RWPE2 (cell line): Measurements from ENCODE around the gene TTC32.

ENCODE experiments used
- ATAC-seq: fragments of 200-7000 bp; cut with Tn5 transposase; 3 replicates; pipeline ENCODE4 v1.9.1; 2021; ENCODE audit warnings: low read depth
- DNase-seq: peaks from one replicate; pipeline ENCODE4 v3.0.0-alpha.2; 2020; ENCODE audit warnings: low spot score
- H3K27ac ChIP-seq: fragments of 450-650 bp; 2 replicates; pipeline ENCODE4 v1.5.1; 2017; ENCODE audit warnings: mild to moderate bottlenecking; ENCODE audit not compliant: poor library complexity, severe bottlenecking
- H3K27me3 ChIP-seq: fragments of 250-450 bp; sonication (Bioruptor Pico); 2 replicates; pipeline ENCODE4 v1.5.1; 2021; ENCODE audit warnings: mild to moderate bottlenecking, moderate library complexity; ENCODE audit not compliant: insufficient read depth, poor library complexity, severe bottlenecking
- H3K36me3 ChIP-seq: fragments of 250-450 bp; sonication (Bioruptor Pico); 2 replicates; pipeline ENCODE4 v1.5.1; 2020; ENCODE audit warnings: low read depth, mild to moderate bottlenecking, moderate library complexity
- H3K4me1 ChIP-seq: fragments of 250-450 bp; sonication (Bioruptor Pico); 2 replicates; pipeline ENCODE4 v1.5.1; 2021; ENCODE audit warnings: mild to moderate bottlenecking, moderate library complexity; ENCODE audit not compliant: insufficient read depth, poor library complexity, severe bottlenecking
- H3K4me3 ChIP-seq: fragments of 250-450 bp; sonication (Bioruptor Pico); 2 replicates; pipeline ENCODE4 v1.5.1; 2021; ENCODE audit warnings: mild to moderate bottlenecking, moderate library complexity; ENCODE audit not compliant: severe bottlenecking
- H3K9me3 ChIP-seq: fragments of 250-450 bp; sonication (Bioruptor Pico); 2 replicates; pipeline ENCODE4 v1.5.1; 2021; ENCODE audit warnings: mild to moderate bottlenecking, moderate library complexity; ENCODE audit not compliant: severe bottlenecking
- TF ChIP-seq, protein P1 (sequence below): fragments of 450-650 bp; IDR thresholded peaks from one replicate; pipeline ENCODE4 v1.5.1; 2017; ENCODE audit warnings: mild to moderate bottlenecking, moderate library complexity; ENCODE audit not compliant: poor library complexity, severe bottlenecking

Gene TTC32

DNA sequence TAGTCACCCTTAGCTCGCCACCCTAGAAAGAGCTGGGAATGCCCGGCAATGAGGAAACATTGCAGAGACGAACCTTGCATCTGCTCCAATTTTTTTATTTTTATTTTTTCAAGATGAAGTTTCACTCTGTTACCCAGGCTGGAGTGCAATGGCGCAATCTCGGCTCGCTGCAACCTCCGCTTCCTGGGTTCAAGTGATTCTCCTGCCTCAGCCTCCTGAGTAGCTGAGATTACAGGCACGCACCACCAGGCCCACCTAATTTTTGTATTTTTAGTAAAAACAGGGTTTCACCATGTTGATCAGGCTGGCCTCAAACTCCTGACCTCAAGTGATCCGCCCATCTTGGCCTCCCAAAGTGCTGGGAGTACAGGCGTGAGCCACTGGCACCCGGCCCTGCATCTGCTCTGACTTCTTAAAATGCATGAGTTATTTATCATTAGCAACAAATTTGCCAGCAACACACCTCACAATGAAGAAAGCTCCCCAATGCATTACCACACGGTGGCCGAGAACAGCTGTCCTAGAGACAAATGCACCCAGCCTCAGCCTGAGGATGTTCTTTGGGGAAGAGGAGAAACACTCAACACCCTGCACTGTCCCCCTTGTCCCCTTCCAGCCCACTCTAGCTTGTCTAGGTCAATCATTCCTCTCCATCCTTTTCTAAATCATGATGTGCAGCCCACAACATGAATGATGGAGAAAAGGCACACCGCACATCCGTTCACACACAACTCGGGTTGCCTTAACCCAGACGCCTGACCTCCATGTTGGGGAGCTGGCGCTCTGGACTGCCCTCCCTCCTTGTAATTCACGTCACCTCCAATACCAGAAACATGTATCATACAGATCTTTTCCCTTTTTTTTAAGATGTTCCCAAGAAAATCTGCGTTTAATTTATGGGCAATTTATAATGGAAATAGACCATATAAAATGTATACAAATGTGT, 46.9 kb downstream of the TTC32 start:
- Histone ChIP-seq H3K36me3 (no peaks in the 10 kb centered on the region), H3K4me3 (no peak overlapping the region), H3K4me1 (peaks cover 2% of the 10 kb centered on the region), H3K27me3 (no peaks in the 10 kb centered on the region), H3K9me3 (no peaks in the 10 kb centered on the region), H3K27ac (no peak overlapping the region)
- no peak for DNase-seq
- no peak for ATAC-seq
- TF ChIP-seq, protein P1, sequence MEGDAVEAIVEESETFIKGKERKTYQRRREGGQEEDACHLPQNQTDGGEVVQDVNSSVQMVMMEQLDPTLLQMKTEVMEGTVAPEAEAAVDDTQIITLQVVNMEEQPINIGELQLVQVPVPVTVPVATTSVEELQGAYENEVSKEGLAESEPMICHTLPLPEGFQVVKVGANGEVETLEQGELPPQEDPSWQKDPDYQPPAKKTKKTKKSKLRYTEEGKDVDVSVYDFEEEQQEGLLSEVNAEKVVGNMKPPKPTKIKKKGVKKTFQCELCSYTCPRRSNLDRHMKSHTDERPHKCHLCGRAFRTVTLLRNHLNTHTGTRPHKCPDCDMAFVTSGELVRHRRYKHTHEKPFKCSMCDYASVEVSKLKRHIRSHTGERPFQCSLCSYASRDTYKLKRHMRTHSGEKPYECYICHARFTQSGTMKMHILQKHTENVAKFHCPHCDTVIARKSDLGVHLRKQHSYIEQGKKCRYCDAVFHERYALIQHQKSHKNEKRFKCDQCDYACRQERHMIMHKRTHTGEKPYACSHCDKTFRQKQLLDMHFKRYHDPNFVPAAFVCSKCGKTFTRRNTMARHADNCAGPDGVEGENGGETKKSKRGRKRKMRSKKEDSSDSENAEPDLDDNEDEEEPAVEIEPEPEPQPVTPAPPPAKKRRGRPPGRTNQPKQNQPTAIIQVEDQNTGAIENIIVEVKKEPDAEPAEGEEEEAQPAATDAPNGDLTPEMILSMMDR = no peak

- TF ChIP-seq, protein P1 = peak; percentile 14
- Histone ChIP-seq H3K9me3 (no peaks in the 10 kb centered on the region), H3K27ac (no peak overlapping the region), H3K36me3 (no peaks in the 10 kb centered on the region), H3K27me3 (no peaks in the 10 kb centered on the region), H3K4me1 (no peaks in the 10 kb centered on the region), H3K4me3 (no peak overlapping the region)
- ATAC-seq = peak; percentile 68
- no peak for DNase-seq
These were observed 50.6 kb downstream of the TTC32 start for GRCh38 chr2:19851116-19851695.

DNA sequence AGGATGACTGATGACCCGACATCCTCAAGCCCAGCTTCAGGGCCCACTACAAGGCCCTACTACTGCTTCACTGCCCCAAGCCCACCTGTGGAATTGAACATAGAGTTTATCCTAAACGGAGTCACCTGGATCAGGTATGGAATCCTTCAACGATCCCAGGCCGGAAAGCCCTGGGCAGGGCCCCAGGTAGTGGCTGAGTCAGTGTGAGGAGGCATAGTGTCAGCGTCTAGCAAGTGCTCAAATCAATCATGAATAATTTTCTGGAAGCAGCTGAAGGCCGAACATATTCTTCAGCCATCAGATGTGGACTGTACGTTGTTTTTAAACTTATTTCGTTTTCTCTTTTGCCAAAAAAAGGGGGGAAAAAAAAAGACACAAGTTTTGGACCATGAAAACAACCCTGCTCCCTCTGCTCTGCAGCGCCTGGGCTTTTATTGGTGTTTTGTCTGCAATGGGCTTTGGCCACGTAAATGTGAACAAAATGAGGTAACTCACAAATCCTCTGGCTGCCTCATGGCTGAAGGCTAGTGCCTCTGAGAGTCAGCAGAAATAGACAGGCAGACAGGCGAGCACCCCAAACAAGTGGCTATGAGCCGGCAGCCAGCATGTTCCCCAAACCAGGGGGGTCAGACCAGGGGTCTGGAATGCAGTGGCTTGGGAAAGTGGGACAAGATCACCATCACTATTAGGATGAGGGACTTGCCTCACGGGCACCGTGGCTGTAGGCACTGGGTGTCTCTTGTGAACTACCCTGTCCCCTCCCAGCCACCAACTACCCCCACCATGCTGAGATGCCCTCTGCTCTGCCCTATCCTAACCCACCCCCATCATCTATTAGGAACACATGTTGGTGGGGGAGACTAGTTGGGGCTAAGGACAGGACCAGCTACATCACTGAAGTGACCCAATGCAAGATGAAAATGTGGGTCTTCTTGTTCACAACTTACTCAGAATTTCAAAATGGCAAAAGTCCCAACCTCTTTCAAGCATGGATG, 51.4 kb downstream of the TTC32 start:
- no peaks in the 10 kb centered on the region for H3K4me1 ChIP-seq
- H3K27ac ChIP-seq = no peak overlapping the region
- TF ChIP-seq, protein P1 = no peak
- H3K4me3 ChIP-seq = no peak overlapping the region
- ATAC-seq (peak; percentile 61; the same call in 2 of the 3 replicates), DNase-seq (no peak)
- H3K9me3 ChIP-seq = no peaks in the 10 kb centered on the region
- no peaks in the 10 kb centered on the region for H3K27me3 ChIP-seq
- no peaks in the 10 kb centered on the region for H3K36me3 ChIP-seq

GRCh38 chr2:19848952-19849351, 52.8 kb downstream of the TTC32 start:
- Histone ChIP-seq H3K4me3 (no peak overlapping the region), H3K4me1 (no peaks in the 10 kb centered on the region), H3K27ac (no peak overlapping the region), H3K27me3 (no peaks in the 10 kb centered on the region), H3K9me3 (no peaks in the 10 kb centered on the region), H3K36me3 (no peaks in the 10 kb centered on the region)
- ATAC-seq (no peak), DNase-seq (no peak)
- TF ChIP-seq, protein P1 = no peak
